HEK293 (cell line): ENCODE data around the gene COL13A1.

Experiments used
- BCL6B ChIP-seq: fragments of 450-650 bp; formaldehyde crosslinking; IDR thresholded peaks from 2 replicates; pipeline ENCODE4 v1.5.1; 2017; ENCODE audit warnings: missing biosample characterization, missing genetic modification characterization
- FEZF1 ChIP-seq: fragments of 450-650 bp; formaldehyde crosslinking; IDR thresholded peaks from 2 replicates; pipeline ENCODE4 v1.5.1; 2016; ENCODE audit warnings: missing biosample characterization, missing genetic modification characterization
- GLIS2 ChIP-seq: fragments of 450-650 bp; formaldehyde crosslinking; IDR thresholded peaks from 2 replicates; pipeline ENCODE4 v1.5.1; 2016; ENCODE audit warnings: missing biosample characterization, missing genetic modification characterization
- KLF8 ChIP-seq: fragments of 450-650 bp; formaldehyde crosslinking; IDR thresholded peaks from 2 replicates; pipeline ENCODE4 v1.5.1; 2016; ENCODE audit warnings: missing biosample characterization, missing genetic modification characterization
- TCF7L2 ChIP-seq: IDR thresholded peaks from 2 replicates; pipeline ENCODE4 v1.6.1; 2011; ENCODE audit warnings: low read depth, mild to moderate bottlenecking, inconsistent platforms, low read length, moderate library complexity, borderline replicate concordance
- ZBTB7A ChIP-seq: fragments of 450-650 bp; formaldehyde crosslinking; IDR thresholded peaks from 2 replicates; pipeline ENCODE4 v1.5.1; 2016; ENCODE audit warnings: low read depth, missing biosample characterization, missing genetic modification characterization
- ZNF114 ChIP-seq: fragments of 450-650 bp; formaldehyde crosslinking; IDR thresholded peaks from 2 replicates; pipeline ENCODE4 v1.5.0; 2017; ENCODE audit warnings: missing biosample characterization, missing genetic modification characterization
- ZNF138 ChIP-seq: fragments of 450-650 bp; formaldehyde crosslinking; IDR thresholded peaks from 2 replicates; pipeline ENCODE4 v1.5.1; 2016; ENCODE audit warnings: missing biosample characterization, missing genetic modification characterization, borderline replicate concordance
- ZNF169 ChIP-seq: fragments of 450-650 bp; formaldehyde crosslinking; IDR thresholded peaks from 2 replicates; pipeline ENCODE4 v1.5.1; 2016; ENCODE audit warnings: missing biosample characterization, missing genetic modification characterization
- ZNF18 ChIP-seq: fragments of 450-650 bp; formaldehyde crosslinking; IDR thresholded peaks from 2 replicates; pipeline ENCODE4 v1.5.1; 2016; ENCODE audit warnings: missing biosample characterization, missing genetic modification characterization
- ZNF266 ChIP-seq: fragments of 450-650 bp; formaldehyde crosslinking; IDR thresholded peaks from 2 replicates; pipeline ENCODE4 v1.5.1; 2016; ENCODE audit warnings: missing biosample characterization, missing genetic modification characterization, low read depth
- ZNF350 ChIP-seq: fragments of 450-650 bp; formaldehyde crosslinking; IDR thresholded peaks from 2 replicates; pipeline ENCODE4 v1.5.0; 2017; ENCODE audit warnings: missing biosample characterization, mild to moderate bottlenecking, missing genetic modification characterization
- ZNF398 ChIP-seq: fragments of 450-650 bp; formaldehyde crosslinking; IDR thresholded peaks from 2 replicates; pipeline ENCODE4 v1.5.1; 2017; ENCODE audit warnings: missing biosample characterization, missing genetic modification characterization
- ZNF423 ChIP-seq: fragments of 450-650 bp; formaldehyde crosslinking; IDR thresholded peaks from 2 replicates; pipeline ENCODE4 v1.5.1; 2016; ENCODE audit warnings: missing biosample characterization, missing genetic modification characterization
- ZNF433 ChIP-seq: fragments of 450-650 bp; formaldehyde crosslinking; IDR thresholded peaks from 2 replicates; pipeline ENCODE4 v1.5.1; 2016; ENCODE audit warnings: missing biosample characterization, missing genetic modification characterization, low read depth
- ZNF513 ChIP-seq: fragments of 450-650 bp; IDR thresholded peaks from 2 replicates; pipeline ENCODE4 v1.5.1; 2018; ENCODE audit warnings: missing biosample characterization, missing genetic modification characterization
- ZNF544 ChIP-seq: fragments of 450-650 bp; formaldehyde crosslinking; IDR thresholded peaks from 2 replicates; pipeline ENCODE4 v1.5.0; 2017; ENCODE audit warnings: missing biosample characterization, missing genetic modification characterization
- ZNF580 ChIP-seq: fragments of 450-650 bp; formaldehyde crosslinking; IDR thresholded peaks from 2 replicates; pipeline ENCODE4 v1.5.1; 2016; ENCODE audit warnings: missing biosample characterization, missing genetic modification characterization
- ZNF585B ChIP-seq: fragments of 450-650 bp; formaldehyde crosslinking; IDR thresholded peaks from 2 replicates; pipeline ENCODE4 v1.5.1; 2016; ENCODE audit warnings: missing biosample characterization, missing genetic modification characterization
- ZNF660 ChIP-seq: fragments of 450-650 bp; IDR thresholded peaks from 2 replicates; pipeline ENCODE4 v1.5.1; 2018; ENCODE audit warnings: missing biosample characterization, mild to moderate bottlenecking, missing genetic modification characterization
- ZNF707 ChIP-seq: fragments of 450-650 bp; formaldehyde crosslinking; IDR thresholded peaks from 2 replicates; pipeline ENCODE4 v1.5.1; 2016; ENCODE audit warnings: missing biosample characterization, missing genetic modification characterization
- ZNF776 ChIP-seq: fragments of 450-650 bp; formaldehyde crosslinking; IDR thresholded peaks from 2 replicates; pipeline ENCODE4 v1.5.0; 2017; ENCODE audit warnings: missing biosample characterization, missing genetic modification characterization, borderline replicate concordance
- ZNF792 ChIP-seq: fragments of 450-650 bp; formaldehyde crosslinking; IDR thresholded peaks from 2 replicates; pipeline ENCODE4 v1.5.1; 2016; ENCODE audit warnings: missing biosample characterization, missing genetic modification characterization
- ZSCAN16 ChIP-seq: fragments of 450-650 bp; formaldehyde crosslinking; IDR thresholded peaks from 2 replicates; pipeline ENCODE4 v1.5.1; 2016; ENCODE audit warnings: missing biosample characterization, missing genetic modification characterization
- TF ChIP-seq, protein P1 (sequence below): fragments of 450-650 bp; formaldehyde crosslinking; conservative IDR thresholded peaks from 2 replicates; pipeline ENCODE4 v1.5.1; 2016; ENCODE audit warnings: low read depth, missing biosample characterization, missing genetic modification characterization
- TF ChIP-seq, protein P2 (sequence below): fragments of 450-650 bp; formaldehyde crosslinking; IDR thresholded peaks from 2 replicates; pipeline ENCODE4 v1.5.1; 2016; ENCODE audit warnings: missing biosample characterization, missing genetic modification characterization

Gene COL13A1

GRCh38 chr10:69757553-69758309, 44.0 kb upstream of the COL13A1 start (continued):
- TF ChIP-seq ZNF792 (tag by site-specific recombination) (no peak), ZNF513 (tag by site-specific recombination) (no peak), KLF8 (tag by site-specific recombination) (no peak), ZNF585B (no peak), ZNF350 (tag by site-specific recombination) (peak; percentile 87), TCF7L2 (no peak), ZNF169 (tag by site-specific recombination) (no peak), ZBTB7A (no peak), ZNF776 (tag by site-specific recombination) (peak; percentile 94; the same call in 1 of the 2 replicates), GLIS2 (tag by site-specific recombination) (no peak), ZNF423 (no peak), ZSCAN16 (tag by site-specific recombination) (no peak), ZNF18 (tag by site-specific recombination) (no peak), ZNF138 (tag by site-specific recombination) (no peak), ZNF660 (tag by site-specific recombination) (peak; percentile 84; the same call in 1 of the 2 replicates), BCL6B (peak; percentile 59; the same call in 1 of the 2 replicates), ZNF398 (tag by site-specific recombination) (no peak), FEZF1 (tag by site-specific recombination) (no peak), ZNF544 (tag by site-specific recombination) (peak; percentile 93), ZNF433 (no peak), ZNF114 (no peak), ZNF580 (tag by site-specific recombination) (0 out of 2 replicates have a peak, but pooled peaks have one; percentile 36), ZNF707 (tag by site-specific recombination) (no peak), ZNF266 (tag by site-specific recombination) (no peak)
- TF ChIP-seq, protein P1, sequence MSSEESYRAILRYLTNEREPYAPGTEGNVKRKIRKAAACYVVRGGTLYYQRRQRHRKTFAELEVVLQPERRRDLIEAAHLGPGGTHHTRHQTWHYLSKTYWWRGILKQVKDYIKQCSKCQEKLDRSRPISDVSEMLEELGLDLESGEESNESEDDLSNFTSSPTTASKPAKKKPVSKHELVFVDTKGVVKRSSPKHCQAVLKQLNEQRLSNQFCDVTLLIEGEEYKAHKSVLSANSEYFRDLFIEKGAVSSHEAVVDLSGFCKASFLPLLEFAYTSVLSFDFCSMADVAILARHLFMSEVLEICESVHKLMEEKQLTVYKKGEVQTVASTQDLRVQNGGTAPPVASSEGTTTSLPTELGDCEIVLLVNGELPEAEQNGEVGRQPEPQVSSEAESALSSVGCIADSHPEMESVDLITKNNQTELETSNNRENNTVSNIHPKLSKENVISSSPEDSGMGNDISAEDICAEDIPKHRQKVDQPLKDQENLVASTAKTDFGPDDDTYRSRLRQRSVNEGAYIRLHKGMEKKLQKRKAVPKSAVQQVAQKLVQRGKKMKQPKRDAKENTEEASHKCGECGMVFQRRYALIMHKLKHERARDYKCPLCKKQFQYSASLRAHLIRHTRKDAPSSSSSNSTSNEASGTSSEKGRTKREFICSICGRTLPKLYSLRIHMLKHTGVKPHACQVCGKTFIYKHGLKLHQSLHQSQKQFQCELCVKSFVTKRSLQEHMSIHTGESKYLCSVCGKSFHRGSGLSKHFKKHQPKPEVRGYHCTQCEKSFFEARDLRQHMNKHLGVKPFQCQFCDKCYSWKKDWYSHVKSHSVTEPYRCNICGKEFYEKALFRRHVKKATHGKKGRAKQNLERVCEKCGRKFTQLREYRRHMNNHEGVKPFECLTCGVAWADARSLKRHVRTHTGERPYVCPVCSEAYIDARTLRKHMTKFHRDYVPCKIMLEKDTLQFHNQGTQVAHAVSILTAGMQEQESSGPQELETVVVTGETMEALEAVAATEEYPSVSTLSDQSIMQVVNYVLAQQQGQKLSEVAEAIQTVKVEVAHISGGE (tag by site-specific recombination) = no peak
- TF ChIP-seq, protein P2, sequence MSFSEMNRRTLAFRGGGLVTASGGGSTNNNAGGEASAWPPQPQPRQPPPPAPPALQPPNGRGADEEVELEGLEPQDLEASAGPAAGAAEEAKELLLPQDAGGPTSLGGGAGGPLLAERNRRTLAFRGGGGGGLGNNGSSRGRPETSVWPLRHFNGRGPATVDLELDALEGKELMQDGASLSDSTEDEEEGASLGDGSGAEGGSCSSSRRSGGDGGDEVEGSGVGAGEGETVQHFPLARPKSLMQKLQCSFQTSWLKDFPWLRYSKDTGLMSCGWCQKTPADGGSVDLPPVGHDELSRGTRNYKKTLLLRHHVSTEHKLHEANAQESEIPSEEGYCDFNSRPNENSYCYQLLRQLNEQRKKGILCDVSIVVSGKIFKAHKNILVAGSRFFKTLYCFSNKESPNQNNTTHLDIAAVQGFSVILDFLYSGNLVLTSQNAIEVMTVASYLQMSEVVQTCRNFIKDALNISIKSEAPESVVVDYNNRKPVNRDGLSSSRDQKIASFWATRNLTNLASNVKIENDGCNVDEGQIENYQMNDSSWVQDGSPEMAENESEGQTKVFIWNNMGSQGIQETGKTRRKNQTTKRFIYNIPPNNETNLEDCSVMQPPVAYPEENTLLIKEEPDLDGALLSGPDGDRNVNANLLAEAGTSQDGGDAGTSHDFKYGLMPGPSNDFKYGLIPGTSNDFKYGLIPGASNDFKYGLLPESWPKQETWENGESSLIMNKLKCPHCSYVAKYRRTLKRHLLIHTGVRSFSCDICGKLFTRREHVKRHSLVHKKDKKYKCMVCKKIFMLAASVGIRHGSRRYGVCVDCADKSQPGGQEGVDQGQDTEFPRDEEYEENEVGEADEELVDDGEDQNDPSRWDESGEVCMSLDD (tag by site-specific recombination) = no peak
